Upper lobe of left lung (tissue), 4 donors: ENCODE measurements around the gene NHS.

Experiments used
- CTCF ChIP-seq, 6 experiments: fragments of 450-650 bp in 4 of 6; fragments of 200-600 bp in 2 of 6; sonication (generic) in 2 of 6; IDR thresholded peaks; one replicate each; pipeline ENCODE4 v1.5.1; 2016 to 2019; ENCODE audit warnings: antibody characterized with exemption in 6 of 6
- POLR2A ChIP-seq, 4 donors: fragments of 450-650 bp; IDR thresholded peaks; one replicate each; pipeline ENCODE4 v1.5.1; 2016 to 2017; ENCODE audit warnings: antibody characterized with exemption in 4 of 4, mild to moderate bottlenecking in 2 of 4
- POLR2AphosphoS5 ChIP-seq, 2 donors: sonication (generic); formaldehyde crosslinking; IDR thresholded peaks; one replicate each; pipeline ENCODE4 v1.5.1; 2017; ENCODE audit warnings: antibody characterized with exemption in 2 of 2

DNA sequence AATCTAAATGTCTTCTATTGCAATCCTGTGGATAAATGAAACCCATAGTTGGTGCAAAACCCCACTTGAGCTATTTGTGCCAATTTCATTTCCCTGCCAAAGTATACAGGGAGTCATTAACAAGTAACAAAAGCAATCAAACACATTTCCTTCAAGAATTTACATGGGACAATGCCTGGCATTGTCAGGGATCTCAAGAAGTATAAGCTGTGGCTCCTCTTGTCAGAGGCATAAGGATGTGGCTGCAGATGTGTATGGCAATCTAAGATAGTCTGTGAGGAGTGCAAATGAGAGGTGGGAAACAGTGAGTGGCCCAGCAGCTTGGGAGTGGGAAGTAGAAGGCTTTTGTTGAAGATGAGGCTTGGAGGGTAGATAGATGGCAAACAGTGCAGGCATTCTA lies 304.3 kb downstream of the NHS start:
- TF ChIP-seq CTCF (IDR thresholded peaks at IDR 0.05) (no peak), POLR2AphosphoS5 (IDR thresholded peaks at IDR 0.05) (no peak), POLR2A (IDR thresholded peaks at IDR 0.05) (no peak)
